Activated CD4-positive, alpha-beta T cell treated with anti-CD3 and anti-CD28 coated beads, Interleukin-2, amount 10 ng/mL, durations not matched to agents 7 days and 5 days (primary cell): ENCODE data around the gene PIGQ. TPM values are rescaled to one million over a fixed set of nuclear protein-coding genes. Genes with fewer than 3 reads are reported as not detected.
"Not testable (repeated sequence)": the region's sequence is repeated elsewhere in the genome, so short reads cannot be mapped to it uniquely, and the experiment has no call there.

ENCODE experiments used
- CTCF ChIA-PET: fragments of 350-600 bp; sonication (Branson Sonifier 250); formaldehyde crosslinking; loops from one replicate; lab custom pipeline; 2021; ENCODE audit warnings: antibody characterized with exemption; lab: Charles Lee
- POLR2A ChIA-PET: fragments of 350-600 bp; sonication (Branson Sonifier 250); formaldehyde crosslinking; loops from one replicate; lab custom pipeline; 2021; ENCODE audit warnings: antibody characterized with exemption; lab: Charles Lee
- DNase-seq: peaks from one replicate; pipeline ENCODE4 v3.0.0-alpha.2; 2020
- H3K27ac Mint-ChIP-seq: one replicate; pipeline ENCODE4 v1.8.0; 2021; ENCODE audit warnings: mild to moderate bottlenecking, moderate library complexity, mixed read lengths
- H3K27me3 Mint-ChIP-seq: one replicate; pipeline ENCODE4 v1.8.0; 2021; ENCODE audit warnings: mixed read lengths
- H3K36me3 Mint-ChIP-seq: one replicate; pipeline ENCODE4 v1.8.0; 2021; ENCODE audit warnings: low read depth, mixed read lengths
- H3K4me1 Mint-ChIP-seq: one replicate; pipeline ENCODE4 v1.8.0; 2021; ENCODE audit warnings: mixed read lengths
- H3K4me3 Mint-ChIP-seq: one replicate; pipeline ENCODE4 v1.8.0; 2021; ENCODE audit warnings: mild to moderate bottlenecking, moderate library complexity, mixed read lengths
- H3K9me3 Mint-ChIP-seq: one replicate; pipeline ENCODE4 v1.8.0; 2021; ENCODE audit warnings: mixed read lengths
- total RNA-seq, 2 experiments: library from RNA; stranded (reverse); gene quantifications; one replicate each; pipeline ENCODE4 v1.2.3, GENCODE V29; 2021

The PIGQ gene
- total RNA-seq, 2 experiments from 2014 or later, result 44.5 to 46.1 TPM

DNA sequence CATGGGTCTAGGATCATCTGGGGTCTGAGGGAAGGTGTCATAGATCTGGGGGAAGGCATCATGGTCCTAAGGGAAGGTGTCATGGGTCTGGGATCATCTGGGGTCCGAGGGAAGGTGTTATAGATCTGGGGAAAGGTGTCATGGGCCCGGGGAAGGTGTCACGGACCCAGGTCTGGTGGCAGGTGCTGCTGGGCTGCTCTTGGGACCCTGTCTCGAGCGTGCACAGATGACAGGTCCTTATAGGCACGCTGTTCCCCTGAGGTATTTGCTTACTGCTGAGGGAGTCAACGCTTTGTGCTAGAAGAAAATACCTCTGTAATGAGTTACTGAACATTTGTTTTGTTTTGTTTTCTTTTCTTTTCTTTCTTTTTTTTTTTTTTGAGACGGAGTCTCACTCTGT lies 21.5 kb downstream of the PIGQ start:
- H3K4me3 Mint-ChIP-seq, result peak overlapping the region; percentile 81
- H3K27ac Mint-ChIP-seq, result no peak overlapping the region
- ChIA-PET POLR2A (no interaction called here), CTCF (interaction anchor here (0.7 to 1.2 kb wide), 2 partner anchors 69 kb away, joined by 3 to 5 read pairs; no protein-coding TSS in a partner anchor)
- no peaks in the 10 kb centered on the region for H3K9me3 Mint-ChIP-seq
- peaks cover 26% of the 10 kb centered on the region for H3K4me1 Mint-ChIP-seq
- DNase-seq, result no peak
- peaks cover 1% of the 10 kb centered on the region for H3K36me3 Mint-ChIP-seq
- no peaks in the 10 kb centered on the region for H3K27me3 Mint-ChIP-seq

- Mint-ChIP-seq H3K36me3 (peaks cover 1% of the 10 kb centered on the region), H3K27me3 (no peaks in the 10 kb centered on the region), H3K27ac (peak overlapping the region; percentile 36), H3K4me3 (peak overlapping the region; percentile 81), H3K9me3 (no peaks in the 10 kb centered on the region), H3K4me1 (peaks cover 26% of the 10 kb centered on the region)
- DNase-seq, result no peak
- POLR2A ChIA-PET, result no interaction called here
- CTCF ChIA-PET, result interaction anchor here (0.7 to 1.2 kb wide), 4 partner anchors 11 to 70 kb away, joined by 3 to 5 read pairs (median 3); no protein-coding TSS in a partner anchor
Observed at GRCh38 chr16:591892-592517, 22.2 kb downstream of the PIGQ start.

- Mint-ChIP-seq H3K36me3 (no peaks in the 10 kb centered on the region), H3K4me3 (no peak overlapping the region), H3K9me3 (no peaks in the 10 kb centered on the region), H3K27ac (no peak overlapping the region), H3K27me3 (no peaks in the 10 kb centered on the region), H3K4me1 (peaks cover 21% of the 10 kb centered on the region)
- DNase-seq, result no peak
- POLR2A ChIA-PET, result no interaction called here
- CTCF ChIA-PET, result interaction anchor here (0.8 to 1.2 kb wide), 5 partner anchors 10 to 68 kb away, joined by 3 to 5 read pairs (median 3); no protein-coding TSS in a partner anchor
Observed at GRCh38 chr16:592518-593306, 22.9 kb downstream of the PIGQ start.

DNA sequence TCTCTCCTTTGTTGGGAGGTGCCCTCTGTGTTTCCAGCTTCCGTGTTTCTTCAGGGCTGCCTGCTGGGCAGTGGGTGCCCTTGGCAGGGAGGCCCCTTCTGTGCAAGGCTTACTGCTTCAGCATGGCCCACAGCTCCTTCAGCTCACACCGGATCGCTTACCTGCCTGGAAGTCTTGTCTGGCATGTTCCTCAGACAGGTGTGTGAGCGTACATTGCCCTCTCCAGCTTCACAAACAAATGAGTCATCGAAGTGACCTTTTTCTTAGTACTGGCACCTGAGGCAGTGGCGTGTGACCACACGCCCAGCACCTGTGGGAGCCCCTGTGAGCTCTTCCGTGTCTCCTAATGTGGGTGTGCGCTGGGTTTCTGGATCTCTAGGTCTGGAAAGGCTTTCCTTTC lies 23.6 kb downstream of the PIGQ start:
- ChIA-PET POLR2A (no interaction called here), CTCF (interaction anchor here (0.8 to 1.2 kb wide), 3 partner anchors 14 to 43 kb away, joined by 3 to 5 read pairs (median 3); no protein-coding TSS in a partner anchor)
- Mint-ChIP-seq H3K27me3 (no peaks in the 10 kb centered on the region), H3K4me3 (no peak overlapping the region), H3K4me1 (peaks cover 17% of the 10 kb centered on the region), H3K36me3 (no peaks in the 10 kb centered on the region), H3K9me3 (no peaks in the 10 kb centered on the region), H3K27ac (no peak overlapping the region)
- DNase-seq, result no peak

DNA sequence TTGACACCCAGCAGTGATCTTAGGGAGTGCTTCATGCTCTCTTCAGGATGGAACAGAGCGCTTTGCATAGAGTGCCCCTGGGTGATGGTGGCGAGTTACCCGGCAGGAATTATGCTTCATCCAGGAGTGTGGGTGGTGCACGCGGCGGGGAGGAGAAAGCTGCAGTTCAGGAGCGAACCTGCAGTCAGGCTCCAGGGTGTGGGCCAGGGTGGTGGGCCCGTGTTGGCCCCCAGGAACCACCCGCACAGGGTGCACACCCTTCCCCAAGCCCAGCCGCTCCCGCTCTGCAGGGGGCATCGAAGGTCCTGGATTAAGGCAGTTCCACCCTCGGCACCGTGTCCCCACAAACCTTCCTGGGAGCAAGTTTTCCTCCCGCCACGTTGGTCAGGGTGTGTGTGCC lies 24.0 kb downstream of the PIGQ start:
- CTCF ChIA-PET, result interaction anchor here (0.8 kb wide), 1 partner anchor 15 kb away, joined by 3 read pairs; no protein-coding TSS in a partner anchor
- Mint-ChIP-seq H3K4me1 (peaks cover 17% of the 10 kb centered on the region), H3K27me3 (no peaks in the 10 kb centered on the region), H3K36me3 (no peaks in the 10 kb centered on the region), H3K27ac (no peak overlapping the region), H3K4me3 (no peak overlapping the region), H3K9me3 (no peaks in the 10 kb centered on the region)
- POLR2A ChIA-PET, result no interaction called here
- no peak for DNase-seq

- ChIA-PET POLR2A (no interaction called here), CTCF (no interaction called here)
- Mint-ChIP-seq H3K4me3 (no peak overlapping the region), H3K4me1 (peaks cover 17% of the 10 kb centered on the region), H3K36me3 (no peaks in the 10 kb centered on the region), H3K9me3 (no peaks in the 10 kb centered on the region), H3K27ac (no peak overlapping the region), H3K27me3 (no peaks in the 10 kb centered on the region)
- DNase-seq, result no peak
Observed at GRCh38 chr16:595094-595528, 25.3 kb downstream of the PIGQ start.

DNA sequence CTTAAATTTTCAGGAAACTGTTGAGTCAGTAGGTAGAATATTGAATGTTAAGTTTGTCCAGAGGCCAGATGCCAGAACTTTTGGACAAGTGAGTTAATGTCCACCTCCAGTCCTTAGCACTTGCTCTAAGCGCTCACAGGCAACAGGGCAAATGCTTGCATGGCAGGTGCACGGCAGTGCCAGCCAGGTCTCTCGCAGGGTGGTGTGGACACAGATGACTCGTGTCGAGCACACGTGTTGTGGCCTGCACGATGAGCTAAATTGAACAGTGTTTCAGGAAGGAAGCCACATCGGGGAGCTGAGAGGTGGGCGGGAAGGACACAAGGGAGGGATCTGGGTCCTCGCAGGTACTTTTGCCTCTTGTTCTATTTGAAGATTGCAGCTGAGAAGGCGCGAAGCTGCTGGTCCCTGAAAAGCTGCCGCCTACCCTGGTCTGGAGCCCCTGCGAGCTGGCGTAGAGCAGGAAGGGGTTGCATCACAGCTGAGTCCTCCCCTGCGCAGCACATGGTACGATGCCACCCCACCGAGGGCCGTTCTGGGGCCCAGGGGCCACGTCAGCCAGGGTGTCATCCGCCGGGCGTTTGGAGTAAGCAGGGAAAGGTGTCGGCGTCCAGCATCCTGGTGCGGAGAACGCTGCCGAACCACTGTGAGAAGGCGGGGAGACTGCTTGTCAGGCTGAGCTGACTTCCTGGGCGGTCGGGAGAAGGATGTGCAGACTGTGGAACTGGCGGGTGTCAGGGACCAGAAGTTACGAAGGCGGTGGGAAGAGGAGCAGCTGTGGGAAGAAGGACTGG lies 26.4 kb downstream of the PIGQ start:
- Mint-ChIP-seq H3K27me3 (no peaks in the 10 kb centered on the region), H3K36me3 (no peaks in the 10 kb centered on the region), H3K9me3 (no peaks in the 10 kb centered on the region), H3K4me1 (peaks cover 10% of the 10 kb centered on the region), H3K4me3 (no peak overlapping the region), H3K27ac (no peak overlapping the region)
- ChIA-PET CTCF (interaction anchor here (0.6 kb wide), 2 partner anchors 532 to 715 kb away, joined by 3 to 4 read pairs; no protein-coding TSS in a partner anchor), POLR2A (no interaction called here)
- DNase-seq, result no peak

DNA sequence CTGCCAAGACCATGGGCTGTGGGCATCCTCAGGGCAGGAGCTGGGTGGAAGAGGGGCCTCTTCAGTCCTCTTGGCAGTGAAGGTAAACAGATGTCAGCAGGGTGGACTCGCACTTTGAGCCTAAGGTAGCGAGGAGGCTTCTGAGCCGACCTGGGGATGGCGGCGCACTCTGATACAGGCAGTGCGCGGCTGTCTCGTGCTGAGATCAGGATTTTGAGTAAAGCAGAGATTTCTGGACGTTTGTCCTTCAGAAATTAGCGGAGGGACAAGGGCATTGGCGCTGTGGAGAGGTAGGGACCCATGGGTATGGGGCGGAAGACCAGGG lies 26.9 kb downstream of the PIGQ start:
- Mint-ChIP-seq H3K36me3 (no peaks in the 10 kb centered on the region), H3K27ac (no peak overlapping the region), H3K27me3 (no peaks in the 10 kb centered on the region), H3K4me3 (no peak overlapping the region), H3K4me1 (peaks cover 6% of the 10 kb centered on the region), H3K9me3 (no peaks in the 10 kb centered on the region)
- ChIA-PET POLR2A (no interaction called here), CTCF (no interaction called here)
- DNase-seq, result no peak

DNA sequence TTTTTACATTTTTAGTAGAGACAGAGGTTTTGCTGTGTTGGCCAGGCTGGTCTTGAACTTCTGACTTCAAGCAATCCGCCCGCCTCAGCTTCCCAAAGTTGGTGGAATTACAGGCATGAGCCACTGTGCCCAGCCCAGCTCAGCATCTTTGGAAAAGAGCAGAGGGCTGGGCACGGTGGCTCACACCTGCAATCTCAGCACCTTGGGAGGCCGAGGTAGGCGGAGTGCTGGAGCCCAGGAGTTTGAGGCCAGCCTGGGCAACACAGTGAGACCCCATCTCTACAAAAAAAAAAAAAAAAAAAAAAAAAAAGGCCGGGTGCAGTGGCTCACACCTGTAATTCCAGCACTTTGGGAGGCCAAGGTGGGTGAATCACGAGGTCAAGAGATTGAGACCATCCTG lies 27.9 kb downstream of the PIGQ start:
- H3K27me3 Mint-ChIP-seq, result not testable (repeated sequence)

DNA sequence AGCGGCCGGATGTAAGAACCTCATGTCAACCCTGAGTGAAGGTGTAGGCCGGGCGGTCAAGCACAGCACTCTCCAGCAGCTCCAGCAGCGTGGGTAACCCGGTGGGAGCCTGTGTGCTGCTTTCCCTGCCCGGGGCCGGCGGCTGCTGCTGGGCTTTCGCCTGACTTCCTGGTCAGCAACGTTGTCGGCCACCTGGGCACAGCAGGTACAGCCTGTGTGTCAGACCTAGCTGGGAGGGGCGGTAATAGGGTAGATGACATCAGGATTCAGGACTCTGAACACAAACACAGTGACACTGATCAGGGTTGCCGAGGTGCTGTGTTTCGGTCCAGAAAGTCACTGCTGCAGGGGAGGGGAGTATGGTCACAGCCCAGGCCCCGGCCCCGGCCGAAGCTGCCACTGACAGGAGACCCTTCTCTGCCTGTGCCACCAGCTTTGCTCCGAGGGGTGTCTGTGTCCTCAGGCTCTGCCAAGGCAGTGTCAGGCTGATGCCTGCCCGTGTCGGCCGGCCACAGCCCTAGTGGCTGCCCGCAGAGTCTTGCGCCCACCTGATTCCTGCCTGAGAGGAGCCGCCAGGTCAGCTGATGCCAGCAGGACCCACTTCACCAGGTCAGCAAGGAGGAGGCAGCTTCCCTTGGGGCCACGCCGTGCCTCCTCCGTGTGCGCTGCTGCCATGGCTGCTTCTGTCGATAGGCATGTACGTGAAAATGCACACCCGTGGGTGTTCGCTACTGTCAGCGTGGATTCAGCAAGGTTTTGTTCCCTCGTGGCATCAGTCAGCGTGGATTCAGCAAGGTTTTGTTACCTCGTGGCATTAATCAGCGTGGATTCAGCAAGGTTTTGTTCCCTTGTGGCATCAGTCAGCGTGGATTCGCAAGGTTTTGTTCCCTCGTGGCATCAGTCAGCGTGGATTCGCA lies 29.3 kb downstream of the PIGQ start:
- Mint-ChIP-seq H3K36me3 (peaks cover 2% of the 10 kb centered on the region), H3K4me1 (peaks cover 3% of the 10 kb centered on the region), H3K27ac (no peak overlapping the region), H3K27me3 (no peaks in the 10 kb centered on the region), H3K4me3 (no peak overlapping the region), H3K9me3 (no peaks in the 10 kb centered on the region)
- ChIA-PET CTCF (interaction anchor here (0.6 kb wide), 2 partner anchors 27 to 55 kb away, joined by 3 read pairs; no protein-coding TSS in a partner anchor), POLR2A (no interaction called here)
- DNase-seq, result no peak

More for the DNA sequence above, 27.9 kb downstream of the PIGQ start:
- H3K36me3 Mint-ChIP-seq, H3K4me3 Mint-ChIP-seq, H3K9me3 Mint-ChIP-seq, H3K4me1 Mint-ChIP-seq, DNase-seq, H3K27ac Mint-ChIP-seq, POLR2A ChIA-PET: not testable (repeated sequence)
- CTCF ChIA-PET, result interaction anchor here (0.7 kb wide), 1 partner anchor 81 kb away, joined by 4 read pairs; no protein-coding TSS in a partner anchor

GRCh38 chr16:600781-601180 lies 31.0 kb downstream of the PIGQ start:
- H3K4me3 Mint-ChIP-seq, result no peak overlapping the region
- H3K36me3 Mint-ChIP-seq, result peaks cover 2% of the 10 kb centered on the region
- H3K27ac Mint-ChIP-seq, result no peak overlapping the region
- peaks cover 2% of the 10 kb centered on the region for H3K9me3 Mint-ChIP-seq
- H3K4me1 Mint-ChIP-seq, result peaks cover 3% of the 10 kb centered on the region
- no peaks in the 10 kb centered on the region for H3K27me3 Mint-ChIP-seq
- CTCF ChIA-PET, result no interaction called here
- DNase-seq, result no peak
- POLR2A ChIA-PET, result interaction anchor here (0.6 kb wide), 1 partner anchor 347 kb away, joined by 4 read pairs; no protein-coding TSS in a partner anchor

- no peak for DNase-seq
- no peak overlapping the region for H3K4me3 Mint-ChIP-seq
- H3K9me3 Mint-ChIP-seq, result peaks cover 2% of the 10 kb centered on the region
- peaks cover 5% of the 10 kb centered on the region for H3K4me1 Mint-ChIP-seq
- CTCF ChIA-PET, result no interaction called here
- POLR2A ChIA-PET, result no interaction called here
- no peaks in the 10 kb centered on the region for H3K27me3 Mint-ChIP-seq
- no peak overlapping the region for H3K27ac Mint-ChIP-seq
- peaks cover 2% of the 10 kb centered on the region for H3K36me3 Mint-ChIP-seq
Observed at GRCh38 chr16:603933-604332, 34.2 kb downstream of the PIGQ start.
